G401.6 (cell line): Measurements from ENCODE around the gene MAST2.

Source experiments
- FAIRE-seq: peaks from 2 replicates; lab custom pipeline; 2012; peaks lifted over from hg19 to GRCh38; lab: Jason Lieb, UNC

The MAST2 gene

GRCh38 chr1:45982359-45982758, 178.9 kb downstream of the MAST2 start:
- FAIRE-seq: no peak

GRCh38 chr1:45983967-45984366, 180.6 kb downstream of the MAST2 start:
- no peak for FAIRE-seq

- no peak for FAIRE-seq
Observed at GRCh38 chr1:45987204-45987603, 183.8 kb downstream of the MAST2 start.

- no peak for FAIRE-seq
Observed at GRCh38 chr1:45989249-45989648, 185.8 kb downstream of the MAST2 start.

DNA sequence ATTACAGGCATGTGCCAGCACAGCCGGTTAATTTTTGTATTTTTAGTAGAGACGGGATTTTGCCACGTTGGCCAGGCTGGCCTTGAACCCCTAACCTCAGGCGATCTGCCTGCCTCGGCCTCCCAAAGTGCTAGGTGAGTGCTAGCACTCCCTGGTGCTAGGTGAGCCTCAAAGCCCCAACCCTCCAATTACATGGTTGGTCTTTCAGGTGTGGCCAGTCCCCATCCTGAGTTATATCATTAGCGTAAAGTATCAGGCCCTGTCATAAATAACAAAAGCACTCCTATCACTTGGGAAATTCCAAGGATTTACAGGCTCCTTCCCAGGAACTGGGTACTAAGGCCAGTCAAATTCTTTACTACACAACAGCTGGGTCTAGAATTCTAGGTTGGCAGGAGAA, 191.0 kb downstream of the MAST2 start:
- FAIRE-seq: no peak

GRCh38 chr1:45995298-45995697, 191.9 kb downstream of the MAST2 start:
- no peak for FAIRE-seq

- FAIRE-seq: no peak
Observed at GRCh38 chr1:45998020-45998617, 194.7 kb downstream of the MAST2 start.

DNA sequence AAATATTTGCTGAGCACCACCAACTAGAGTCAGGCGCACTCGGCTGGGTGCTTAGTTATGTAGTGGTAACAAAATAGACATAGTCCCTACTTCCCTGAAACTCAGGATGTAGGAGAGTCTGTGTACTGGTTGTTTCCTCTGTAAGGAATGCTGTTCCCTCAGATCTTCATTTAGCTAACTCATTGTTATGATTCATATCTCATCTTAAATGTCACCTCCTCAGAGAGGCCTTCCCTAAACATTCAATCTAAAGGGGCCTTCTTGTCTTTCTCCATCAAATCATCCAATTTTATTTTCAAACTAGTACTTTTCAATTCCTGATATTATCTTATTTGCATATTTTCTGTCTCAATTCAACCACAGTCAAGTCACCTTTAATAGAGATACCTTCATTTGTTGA, 196.1 kb downstream of the MAST2 start:
- FAIRE-seq: no peak

DNA sequence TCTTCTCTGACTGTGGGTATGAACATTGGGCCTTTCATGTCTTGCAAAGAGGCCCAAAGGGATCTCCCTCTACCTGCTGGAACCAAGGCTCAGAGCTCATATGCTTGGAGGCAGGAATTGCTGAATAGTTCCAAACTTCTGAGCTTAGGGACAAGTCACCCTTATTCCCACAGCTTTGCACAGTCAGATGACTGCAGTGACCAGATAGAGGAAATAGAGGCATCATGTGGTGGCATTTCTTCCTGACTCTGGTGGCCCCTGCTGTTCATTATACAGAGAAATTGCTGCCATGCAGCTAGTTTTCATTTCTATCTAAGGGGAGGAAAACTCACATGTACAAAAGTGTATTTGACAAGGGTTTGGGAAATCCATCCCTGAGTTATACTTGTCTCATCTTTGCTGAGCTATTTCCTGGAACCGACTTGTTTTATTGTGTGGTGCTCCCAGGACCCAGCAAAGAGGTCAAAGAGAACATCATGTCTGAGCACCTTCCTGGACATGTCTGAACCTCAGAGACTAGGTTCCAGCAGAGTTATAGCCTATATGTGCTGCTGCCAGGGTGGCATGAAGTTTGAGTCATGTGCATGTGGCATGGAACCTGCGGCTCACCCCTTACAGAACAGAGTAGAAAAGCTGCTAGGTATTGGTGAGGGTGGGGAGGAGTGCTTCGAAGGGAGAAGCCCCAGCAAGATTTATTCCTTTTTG, 197.8 kb downstream of the MAST2 start:
- FAIRE-seq: no peak

DNA sequence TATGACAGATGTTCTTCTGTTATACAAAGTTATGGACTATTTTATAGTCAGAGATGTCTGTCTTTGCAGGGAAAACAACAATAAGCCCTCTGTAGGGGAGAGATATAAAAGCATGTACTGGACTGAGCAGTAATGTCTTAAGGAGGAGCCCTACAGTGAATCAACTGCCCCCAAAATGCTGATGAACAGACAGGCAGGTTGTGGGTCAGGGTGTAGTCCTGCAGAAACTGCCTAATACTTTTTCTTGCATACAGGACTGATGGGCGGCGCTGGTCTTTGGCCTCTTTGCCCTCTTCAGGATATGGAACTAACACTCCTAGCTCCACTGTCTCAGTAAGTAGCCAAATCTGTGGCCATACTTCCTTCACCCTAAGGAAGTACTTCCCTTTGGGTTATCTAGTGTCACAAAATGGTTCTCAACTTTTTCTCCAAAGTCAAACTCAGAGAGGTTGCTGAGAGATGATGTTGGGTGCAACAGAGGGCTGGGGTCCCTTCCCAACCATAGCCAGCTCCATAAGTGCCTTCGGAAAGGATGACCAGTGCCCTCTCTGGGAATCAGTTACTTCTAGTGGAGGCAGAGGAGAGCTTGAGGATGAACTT, 199.2 kb downstream of the MAST2 start:
- FAIRE-seq: no peak

- no peak for FAIRE-seq
Observed at GRCh38 chr1:46003315-46003714, 199.9 kb downstream of the MAST2 start.

DNA sequence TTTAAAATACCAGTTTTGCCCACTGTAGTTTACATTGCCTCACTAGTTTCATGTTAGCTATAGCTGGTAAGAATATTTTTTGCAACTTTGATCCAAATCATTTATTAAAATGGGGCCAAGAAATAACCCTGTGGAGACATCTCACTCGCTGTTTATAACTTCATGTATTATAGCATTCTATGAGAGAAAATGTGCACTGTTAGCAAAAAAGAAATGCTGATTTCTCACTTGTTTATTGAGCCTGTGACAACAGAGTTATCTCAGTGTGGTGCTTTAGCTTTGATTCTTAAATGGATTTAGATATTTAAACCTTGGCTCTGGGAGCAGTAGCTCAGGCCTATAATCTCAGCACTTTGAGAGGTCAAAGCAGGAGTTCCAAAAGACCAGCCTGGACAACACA, 201.1 kb downstream of the MAST2 start:
- no peak for FAIRE-seq

DNA sequence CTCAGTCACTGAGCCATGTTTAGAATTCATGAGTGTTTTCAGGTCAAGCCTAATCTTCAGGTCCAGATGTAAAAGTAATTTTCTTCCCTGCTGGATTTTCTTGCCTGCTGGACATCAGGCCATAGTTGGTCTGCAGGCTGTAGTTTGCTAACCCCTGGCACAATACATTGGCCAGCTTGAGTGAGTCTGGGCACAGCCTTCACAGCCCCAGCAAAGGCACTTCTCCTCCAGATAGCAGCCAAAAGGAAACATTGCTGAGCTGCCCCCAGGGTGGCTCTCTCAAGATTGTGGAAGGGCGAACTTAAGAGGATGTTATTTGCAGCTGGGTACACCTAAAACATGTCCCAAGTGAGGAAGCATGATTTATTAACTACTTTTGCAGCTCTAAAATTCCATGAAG, 202.2 kb downstream of the MAST2 start:
- no peak for FAIRE-seq

- FAIRE-seq: no peak
Observed at GRCh38 chr1:46008585-46008984, 205.2 kb downstream of the MAST2 start.

GRCh38 chr1:46010611-46011010, 207.2 kb downstream of the MAST2 start:
- FAIRE-seq: no peak

DNA sequence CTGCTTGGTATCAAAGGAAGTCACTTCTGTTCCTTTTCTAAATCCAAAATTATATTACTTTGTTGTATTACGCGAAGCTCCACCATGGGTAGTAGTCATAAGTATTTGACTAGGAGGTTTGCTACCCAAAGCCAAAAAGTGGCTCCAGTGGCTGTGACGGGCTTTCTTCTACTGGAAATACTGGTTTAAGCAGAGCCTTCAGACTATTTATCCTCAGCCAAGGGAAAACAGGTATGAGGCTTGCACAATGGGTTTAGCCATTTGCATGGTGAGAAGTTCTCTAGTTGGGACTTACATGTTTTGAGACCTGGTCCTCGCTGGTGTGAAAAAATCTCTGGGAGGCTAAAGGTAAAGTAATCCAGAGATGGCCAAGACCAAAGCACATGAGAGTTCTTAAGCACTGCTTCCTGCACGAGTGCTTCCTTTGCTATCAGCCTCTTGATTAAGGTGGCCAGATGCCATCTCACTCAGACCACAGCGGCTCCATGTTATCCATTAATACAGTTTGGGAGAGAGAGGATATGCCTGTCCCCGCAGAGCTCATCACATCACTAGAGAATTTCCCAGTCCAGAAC, 207.8 kb downstream of the MAST2 start:
- FAIRE-seq: no peak

- no peak for FAIRE-seq
Observed at GRCh38 chr1:46012236-46012635, 208.8 kb downstream of the MAST2 start.

- no peak for FAIRE-seq
Observed at GRCh38 chr1:46013581-46013980, 210.2 kb downstream of the MAST2 start.

GRCh38 chr1:46017876-46018503, 214.6 kb downstream of the MAST2 start:
- FAIRE-seq: no peak

- FAIRE-seq: no peak
Observed at GRCh38 chr1:46019348-46019747, 215.9 kb downstream of the MAST2 start.

- FAIRE-seq: no peak
Observed at GRCh38 chr1:46020010-46020409, 216.6 kb downstream of the MAST2 start.

DNA sequence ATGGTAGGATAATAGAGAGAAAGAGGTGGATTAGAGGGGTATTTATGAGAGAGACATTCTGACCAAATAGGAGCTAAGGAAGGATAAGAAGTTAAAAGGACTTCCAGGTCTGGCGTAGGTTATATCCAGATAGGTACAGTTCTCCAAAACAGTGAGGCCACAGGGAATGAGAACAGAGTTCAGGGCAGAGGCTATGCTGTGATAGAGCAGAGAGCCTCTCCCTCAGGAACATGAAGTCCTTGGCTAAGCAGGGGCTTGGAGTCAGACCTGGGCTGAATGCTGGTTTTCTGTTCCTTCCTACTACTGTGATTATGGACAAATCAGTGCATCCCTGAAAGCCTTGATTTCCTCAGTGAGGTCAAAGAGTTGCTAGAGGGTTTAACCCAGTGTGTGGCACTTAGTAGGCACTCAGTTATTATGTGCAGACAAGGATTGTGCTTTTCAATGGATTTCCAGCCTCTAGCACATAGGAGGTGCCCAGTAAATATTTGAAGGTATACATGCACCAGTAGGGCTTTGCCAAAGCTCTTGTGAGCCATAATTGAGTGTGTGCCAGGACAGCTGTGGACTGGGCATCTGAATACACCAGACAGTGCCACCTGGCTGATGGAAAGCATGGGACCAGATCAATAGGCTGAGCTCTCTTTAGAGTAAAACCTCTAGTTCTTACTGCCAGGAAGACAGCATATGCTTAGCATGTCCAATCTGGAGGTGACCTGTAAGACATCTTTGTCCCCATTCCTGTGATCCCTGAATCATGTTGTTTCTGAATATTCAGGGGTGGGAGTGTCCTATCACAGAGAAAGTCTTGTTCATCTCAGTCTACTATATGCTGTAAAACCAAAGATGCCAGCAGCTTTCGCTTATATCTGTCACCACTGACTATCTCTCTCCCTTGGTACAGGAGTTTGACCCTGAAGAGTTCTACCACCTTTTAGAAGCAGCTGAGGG, 217.9 kb downstream of the MAST2 start:
- no peak for FAIRE-seq
